Uterus (tissue), 2 donors: ENCODE results near the gene NPAT.

Experiments
- CTCF ChIP-seq, 4 experiments: fragments of 200-600 bp in 2 of 4; fragments of 450-650 bp in 2 of 4; sonication (generic) in 2 of 4; IDR thresholded peaks; one replicate each; pipeline ENCODE4 v1.5.1; 2016 to 2019; ENCODE audit warnings: antibody characterized with exemption in 4 of 4, mild to moderate bottlenecking in 2 of 4, moderate library complexity in 1 of 4
- POLR2A ChIP-seq, 2 donors: fragments of 450-650 bp; IDR thresholded peaks; one replicate each; pipeline ENCODE4 v1.6.1; 2016; ENCODE audit warnings: antibody characterized with exemption in 2 of 2, mild to moderate bottlenecking in 1 of 2, moderate library complexity in 1 of 2

- TF ChIP-seq CTCF (IDR thresholded peaks at IDR 0.05) = no peak
- no peak for TF ChIP-seq POLR2A (IDR thresholded peaks at IDR 0.05)
Measured at GRCh38 chr11:108135845-108136544, 86.4 kb downstream of the NPAT start.
